NCI-H1694 (cell line): ENCODE measurements around the gene ALK.

Experiments
- DNase-seq: peaks from one replicate; lab custom pipeline; 2025; lab: John Stamatoyannopoulos, UW

The ALK gene

DNA sequence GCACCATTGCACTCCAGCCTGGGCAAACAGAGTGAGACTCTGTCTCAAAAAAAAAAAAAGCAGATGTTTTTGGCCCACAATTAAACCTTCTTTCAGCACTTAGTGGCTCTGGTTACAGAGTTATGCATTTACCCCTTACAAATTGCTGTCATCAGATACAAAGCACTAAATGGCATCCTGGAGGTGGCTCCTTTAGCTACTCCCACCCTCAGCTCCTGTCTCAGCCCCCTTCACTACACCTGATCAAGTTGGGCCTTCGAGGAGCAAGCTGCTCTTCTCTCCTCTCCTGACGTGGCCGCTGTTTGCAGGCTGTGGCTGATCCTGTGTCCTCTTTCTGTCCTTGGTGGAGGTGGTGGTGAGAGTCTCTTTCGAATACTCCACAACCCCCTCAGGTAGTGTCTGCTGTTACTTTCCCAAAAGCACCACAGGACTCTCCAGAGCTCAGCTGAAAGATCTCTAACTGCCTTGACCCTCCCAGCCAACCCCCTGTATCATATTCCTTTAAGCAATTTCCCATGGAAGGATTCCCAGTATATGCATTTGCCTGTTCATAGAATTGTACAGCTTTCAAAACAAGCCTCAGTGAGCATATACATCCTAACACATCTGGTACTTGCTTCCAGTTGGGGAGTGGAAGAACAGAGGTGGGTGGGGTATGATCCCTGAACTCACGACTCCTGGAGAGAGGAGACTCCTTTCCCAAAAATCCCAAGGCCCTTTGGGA lies 520.3 kb downstream of the ALK start:
- no peak for DNase-seq

DNA sequence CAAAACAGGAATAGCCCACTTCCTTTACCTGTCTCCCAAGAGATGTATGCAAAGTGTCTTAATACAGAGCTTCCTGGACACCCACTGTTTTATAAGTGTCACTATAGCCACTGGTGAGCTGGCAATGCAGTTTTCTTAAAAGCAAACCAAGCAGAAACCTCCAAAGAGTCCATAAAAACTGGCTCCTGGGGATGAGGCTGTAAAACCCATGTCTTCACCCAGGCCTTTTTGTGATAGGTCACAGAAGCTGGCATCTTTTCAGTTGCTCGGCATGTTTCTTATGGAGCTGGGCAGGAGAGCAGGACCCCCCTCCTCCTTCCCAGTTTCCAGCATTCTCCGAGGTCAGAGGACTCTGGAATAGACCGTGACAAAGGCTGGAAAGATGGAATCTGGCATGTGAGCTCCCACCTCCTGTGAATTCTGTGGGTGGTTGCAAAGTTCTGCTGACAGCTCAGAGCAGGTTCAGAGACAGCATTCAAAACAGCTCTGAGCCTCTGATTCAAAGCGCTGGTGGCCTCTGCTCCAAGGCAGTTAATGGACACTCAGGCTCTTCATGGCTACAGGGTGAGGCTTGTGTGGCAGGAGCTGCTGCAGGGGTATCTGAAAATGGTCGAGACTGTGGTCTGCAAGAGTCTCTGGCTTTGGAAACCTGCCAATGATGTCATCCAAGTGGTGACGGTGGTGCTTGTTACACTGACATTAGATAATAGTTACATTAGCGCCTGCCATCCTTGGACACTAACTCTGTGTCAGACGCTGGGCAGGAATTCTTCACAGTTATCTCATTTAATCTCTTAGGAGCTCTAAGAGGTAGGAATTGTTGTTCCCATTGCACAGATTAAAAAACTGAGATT lies 522.8 kb downstream of the ALK start:
- DNase-seq: no peak

DNA sequence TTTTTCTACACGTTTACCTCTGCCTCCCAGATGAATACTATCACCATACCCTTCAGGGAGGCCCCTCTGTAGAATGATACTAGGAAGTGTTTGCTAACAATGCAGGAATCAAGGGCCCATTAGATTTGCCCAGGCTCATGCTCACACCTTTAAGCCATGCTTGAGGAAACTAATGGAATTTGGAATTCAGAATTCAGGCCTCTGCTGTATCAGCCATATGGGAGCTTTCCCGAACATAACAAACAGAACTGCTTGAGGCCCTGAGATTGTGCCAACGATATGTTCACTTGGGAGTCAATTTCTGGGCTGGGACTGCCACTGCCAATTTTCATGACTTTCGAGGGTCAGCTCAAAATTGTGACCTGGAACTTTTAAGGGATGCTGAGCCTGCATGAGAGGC lies 523.7 kb downstream of the ALK start:
- DNase-seq: peak; percentile 51

DNA sequence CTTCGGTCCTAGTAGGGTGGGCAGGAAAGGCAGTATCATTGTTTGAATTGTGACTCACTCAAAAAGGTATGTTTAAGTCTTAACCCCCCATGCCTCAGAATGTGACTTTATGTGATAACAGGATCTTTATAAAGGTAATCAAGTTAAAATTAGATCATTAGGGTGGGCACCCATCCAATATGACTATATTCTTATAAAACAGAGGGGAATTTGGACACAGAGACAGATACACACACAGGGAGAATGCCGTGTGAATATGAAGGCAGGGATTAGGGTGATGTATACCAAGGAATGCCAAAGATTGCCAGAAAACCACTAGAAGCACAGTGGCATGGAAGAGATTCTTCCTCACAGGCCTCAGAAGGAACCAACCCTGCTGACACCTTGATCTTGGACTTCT lies 524.3 kb downstream of the ALK start:
- no peak for DNase-seq

DNA sequence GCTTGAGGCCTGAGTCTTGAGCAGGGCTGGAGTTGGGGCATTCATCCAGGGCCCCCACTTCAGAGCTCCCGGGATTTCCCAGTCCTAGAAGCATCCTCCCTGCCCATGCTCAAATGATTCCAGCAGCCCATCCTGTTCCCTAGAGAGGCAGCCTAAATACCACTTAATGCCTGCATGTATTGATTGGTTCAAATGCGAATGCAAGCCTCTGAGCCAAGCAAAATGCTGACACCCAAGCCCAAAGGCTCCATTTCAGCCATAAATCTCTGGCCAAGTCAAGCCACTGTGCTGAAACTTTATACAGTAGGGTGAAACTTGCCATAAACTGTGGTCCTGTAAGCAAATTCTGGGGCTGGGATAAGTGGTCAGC lies 526.4 kb downstream of the ALK start:
- no peak for DNase-seq

DNA sequence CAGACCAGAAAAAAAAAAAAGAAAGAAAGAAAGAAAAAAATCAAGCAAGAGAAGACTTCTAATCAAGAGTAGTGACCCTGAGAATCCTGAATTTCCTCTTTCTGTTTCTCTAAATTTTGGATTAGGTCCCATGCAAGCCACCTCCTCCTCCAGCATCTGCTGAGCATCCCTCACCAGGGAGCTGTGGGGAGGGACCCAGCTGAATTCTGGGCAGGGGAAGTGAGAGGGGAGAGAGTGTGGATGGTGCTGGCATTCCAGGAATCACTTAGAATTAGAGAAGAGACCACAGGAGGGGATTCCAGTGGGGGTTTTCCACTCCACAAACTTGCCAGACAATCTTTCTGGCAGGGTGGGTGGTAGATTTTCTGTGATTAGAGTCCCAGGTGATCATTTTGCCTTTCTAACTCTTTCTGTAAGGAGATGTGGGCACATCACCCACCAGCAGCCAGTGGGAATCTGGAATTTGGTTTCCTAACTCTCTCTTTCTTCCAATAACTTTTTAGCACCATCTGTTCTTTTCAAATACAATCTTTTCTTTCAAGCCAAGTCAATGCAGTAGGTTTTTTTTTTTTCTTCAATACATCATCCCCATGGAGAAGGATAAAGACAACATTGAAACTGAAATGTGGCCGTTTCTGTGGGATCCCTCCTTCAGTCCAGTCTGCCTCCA lies 526.9 kb downstream of the ALK start:
- no peak for DNase-seq

DNA sequence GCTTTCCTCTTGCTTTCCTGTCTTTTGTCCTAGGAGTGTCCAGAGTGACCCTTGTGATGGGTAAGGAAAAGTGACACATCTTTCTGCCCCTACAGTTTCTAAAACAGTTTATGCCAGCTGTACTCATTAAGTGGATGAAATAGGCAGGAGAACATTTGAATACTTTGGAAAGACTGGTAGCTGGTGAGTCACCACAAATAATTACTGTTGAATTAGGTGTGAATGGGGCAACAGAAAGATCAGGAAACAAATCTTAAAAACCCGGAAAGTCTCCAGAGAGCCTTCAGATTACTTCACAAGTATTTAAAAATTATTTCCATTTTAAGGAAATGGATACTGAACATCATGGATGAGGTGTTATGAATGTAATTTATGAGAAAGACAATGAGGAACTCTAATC lies 527.7 kb downstream of the ALK start:
- DNase-seq: no peak

DNA sequence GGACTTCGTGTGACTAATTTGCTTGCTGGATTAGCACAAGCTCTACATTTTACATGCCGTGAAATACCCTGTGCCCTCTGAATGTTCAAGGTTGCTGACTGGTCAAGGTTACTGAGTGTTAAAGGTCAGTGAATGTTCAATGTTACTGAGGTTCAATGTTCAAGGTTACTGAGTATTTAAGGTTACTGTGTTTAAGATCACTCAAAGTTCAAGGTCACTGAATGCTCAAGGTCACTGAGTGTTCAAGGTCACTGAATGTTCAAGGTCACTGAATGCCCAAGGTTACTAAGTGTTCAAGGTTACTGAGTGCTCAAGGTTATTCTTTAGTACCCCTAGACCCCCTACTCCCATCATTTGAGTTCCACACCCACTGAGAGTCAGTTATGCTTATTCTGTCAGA lies 528.6 kb downstream of the ALK start:
- DNase-seq: no peak

DNA sequence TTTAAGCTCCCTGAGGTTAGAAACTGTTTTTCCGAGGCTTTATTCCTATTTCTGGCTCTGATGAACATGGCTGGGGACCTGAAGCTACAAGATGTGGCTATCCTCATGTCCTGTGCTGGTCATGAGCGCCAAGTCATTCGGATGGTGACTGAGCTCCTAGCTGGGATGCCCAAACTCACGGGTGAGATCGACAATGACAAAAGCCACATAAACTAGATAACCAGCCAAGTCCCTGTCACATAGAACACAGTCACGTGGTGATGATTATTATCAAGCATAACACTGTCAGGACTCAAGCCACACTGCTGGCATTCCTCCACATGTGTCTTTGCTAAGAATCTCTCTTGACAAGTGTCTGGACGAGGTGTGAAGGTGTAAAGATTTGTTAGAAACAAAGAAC lies 531.2 kb downstream of the ALK start:
- DNase-seq: no peak

DNA sequence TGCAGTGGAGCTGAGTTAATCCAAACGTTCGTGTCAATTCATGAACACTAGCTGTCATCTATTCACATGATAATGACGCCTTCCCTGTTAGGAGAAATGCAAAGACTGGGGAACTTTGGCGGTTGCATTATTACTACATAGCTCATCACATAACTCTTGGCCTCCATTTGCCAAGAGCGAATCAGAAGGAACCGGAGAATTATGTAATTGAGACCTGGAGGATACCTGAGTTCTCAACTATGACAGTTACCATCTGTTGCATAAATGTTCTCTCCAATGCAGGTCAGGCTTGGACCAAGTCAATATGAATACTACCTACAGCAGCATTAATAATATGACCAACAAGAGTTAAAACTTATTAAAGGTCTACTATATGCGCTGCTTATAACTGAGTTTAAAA lies 531.7 kb downstream of the ALK start:
- DNase-seq: no peak

DNA sequence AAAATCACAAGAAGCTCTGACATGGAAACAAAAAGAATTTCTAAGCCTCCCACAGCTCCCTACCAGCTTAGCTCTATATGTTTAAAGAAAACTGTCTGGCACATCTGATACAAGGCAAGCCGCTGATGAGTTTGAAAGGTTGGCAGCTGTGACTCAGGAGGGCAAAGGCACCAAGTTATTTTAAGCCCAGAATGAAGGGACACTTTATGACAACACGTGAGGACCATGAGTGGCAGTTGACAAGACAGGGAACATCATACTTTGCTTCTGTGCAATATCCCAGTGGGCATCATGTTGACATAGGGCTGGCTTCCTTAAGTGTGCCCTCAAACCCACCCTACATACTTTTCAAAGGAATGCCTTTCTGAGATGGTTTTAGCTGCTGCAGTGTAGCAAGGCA lies 533.3 kb downstream of the ALK start:
- DNase-seq: no peak

DNA sequence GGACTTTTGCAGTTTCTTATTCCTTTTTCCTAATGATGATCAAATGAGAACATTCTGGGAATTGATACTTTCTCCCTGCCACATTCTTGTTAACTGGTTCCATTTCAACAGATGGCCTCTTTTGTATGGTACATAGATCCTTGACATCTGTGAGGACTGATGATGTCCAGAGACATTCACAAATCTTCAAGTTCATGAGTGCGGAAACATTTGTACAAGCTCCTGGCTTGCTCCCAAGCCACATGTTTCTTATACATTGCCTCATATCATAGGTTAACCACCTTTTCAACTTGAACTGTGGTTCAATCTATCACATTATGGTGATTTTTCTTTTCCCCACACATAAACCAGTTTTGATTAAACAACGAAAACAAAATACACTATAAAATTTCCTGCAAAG lies 538.9 kb downstream of the ALK start:
- no peak for DNase-seq

DNA sequence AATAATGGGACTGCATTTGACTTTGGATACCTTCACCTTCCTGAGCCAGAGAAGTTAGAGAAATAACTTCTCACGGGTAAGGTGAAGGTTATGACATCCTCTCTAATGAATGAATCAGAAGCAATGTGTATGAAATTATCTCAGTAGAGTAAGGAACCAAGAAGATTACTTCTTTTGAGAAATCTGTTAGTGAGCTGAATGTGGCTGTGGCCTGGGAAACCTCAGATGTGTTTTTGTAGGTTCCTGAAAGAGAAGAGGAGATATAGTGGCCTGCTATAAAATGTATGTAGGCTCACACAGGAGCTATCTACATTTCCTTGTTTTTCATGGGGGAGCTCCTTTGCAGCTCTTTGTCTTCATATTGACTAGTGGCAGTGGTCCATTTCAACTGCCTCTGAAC lies 543.6 kb downstream of the ALK start:
- no peak for DNase-seq

DNA sequence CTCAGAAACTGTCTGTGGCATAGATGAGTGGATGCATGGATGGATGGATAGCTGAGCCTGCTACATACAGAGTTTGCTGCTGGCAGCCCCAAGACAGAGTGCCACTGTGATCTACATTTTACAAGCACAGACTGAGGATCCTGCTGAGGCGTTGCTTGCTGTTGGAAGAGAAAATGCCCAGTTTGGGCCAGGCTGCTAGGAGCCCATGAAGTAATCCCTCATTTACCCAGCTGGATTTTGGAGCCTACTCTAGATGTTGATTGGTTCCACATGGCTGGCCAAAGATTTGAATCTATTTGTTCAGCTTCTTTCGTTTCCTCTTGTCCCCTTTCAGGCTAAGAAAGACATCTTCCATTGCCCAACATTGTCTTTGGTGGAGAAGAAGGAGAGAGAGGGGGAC lies 544.8 kb downstream of the ALK start:
- no peak for DNase-seq

DNA sequence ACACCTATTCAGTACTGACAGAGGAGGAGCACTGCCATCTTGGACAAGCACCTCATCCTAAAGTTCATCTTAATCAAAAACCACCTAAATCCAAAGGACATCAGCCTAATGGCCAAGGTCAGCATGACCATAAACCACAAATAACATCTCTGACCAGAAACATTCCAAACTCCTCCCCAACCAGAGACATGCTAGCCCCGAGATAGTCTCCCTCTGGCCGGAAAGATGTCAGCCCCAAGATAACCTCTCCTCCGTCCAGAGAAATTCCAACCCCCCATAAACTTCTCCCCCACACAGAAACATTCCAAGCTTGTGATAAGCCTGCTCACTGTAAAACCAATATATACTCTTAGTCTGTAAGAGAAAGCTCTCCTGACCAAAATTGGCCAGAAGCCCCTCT lies 545.5 kb downstream of the ALK start:
- no peak for DNase-seq

DNA sequence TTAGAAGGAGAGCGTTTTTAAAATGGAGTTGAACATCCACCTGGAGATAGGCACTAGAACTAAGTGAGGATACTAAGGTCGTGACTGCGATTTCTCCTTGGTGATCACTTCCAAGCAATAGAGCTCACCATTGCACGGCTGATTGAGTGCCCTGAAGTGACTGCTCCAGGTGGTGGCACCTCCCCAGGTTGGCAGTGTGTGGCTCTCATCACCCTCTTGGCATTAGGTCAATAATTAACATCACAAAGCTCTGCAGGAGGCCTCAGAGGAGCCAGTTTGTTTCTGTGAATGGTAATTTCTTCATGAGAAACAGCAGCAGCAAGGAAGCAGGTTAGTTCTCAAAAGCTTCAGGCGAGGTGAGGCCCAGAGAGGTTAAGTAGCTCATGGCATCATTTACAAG lies 546.6 kb downstream of the ALK start:
- DNase-seq: no peak

DNA sequence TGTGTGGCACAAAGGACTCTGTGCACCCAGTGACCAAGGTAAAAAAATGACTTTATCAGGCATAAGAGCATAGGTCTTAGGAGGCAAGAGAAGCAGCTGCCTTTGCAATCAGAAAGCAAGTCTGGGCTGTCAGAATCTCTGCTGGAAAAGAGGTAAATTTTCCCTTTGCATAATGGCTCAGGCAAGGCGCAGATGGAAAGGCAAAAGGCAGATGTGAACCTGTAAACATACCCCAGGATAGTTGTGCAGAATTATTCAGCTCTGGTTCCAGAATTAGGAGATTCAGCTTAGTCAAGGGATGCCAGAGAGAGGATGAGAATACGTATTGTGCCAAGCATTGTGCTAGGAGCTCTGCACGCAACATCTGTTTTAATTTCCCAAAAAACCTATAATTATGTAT lies 547.5 kb downstream of the ALK start:
- DNase-seq: no peak

DNA sequence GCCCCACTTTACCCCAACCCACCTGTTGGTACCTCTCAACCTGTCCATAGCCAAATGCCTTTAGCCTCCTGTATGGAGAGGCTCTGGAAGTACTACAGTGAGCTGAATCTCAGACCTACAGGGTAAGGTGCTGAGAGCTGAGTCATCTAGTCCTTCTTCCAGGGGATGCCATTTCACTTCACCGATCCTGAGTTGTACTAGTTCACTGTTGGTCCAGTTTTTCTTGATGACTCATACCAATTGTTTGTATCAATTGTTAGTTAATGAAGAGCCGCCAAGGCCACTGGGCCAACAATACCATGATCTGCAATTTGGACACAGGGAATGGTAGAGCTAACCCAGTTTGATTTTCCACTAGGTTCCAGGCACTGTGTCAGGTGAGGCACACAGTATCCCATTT lies 549.2 kb downstream of the ALK start:
- DNase-seq: no peak

DNA sequence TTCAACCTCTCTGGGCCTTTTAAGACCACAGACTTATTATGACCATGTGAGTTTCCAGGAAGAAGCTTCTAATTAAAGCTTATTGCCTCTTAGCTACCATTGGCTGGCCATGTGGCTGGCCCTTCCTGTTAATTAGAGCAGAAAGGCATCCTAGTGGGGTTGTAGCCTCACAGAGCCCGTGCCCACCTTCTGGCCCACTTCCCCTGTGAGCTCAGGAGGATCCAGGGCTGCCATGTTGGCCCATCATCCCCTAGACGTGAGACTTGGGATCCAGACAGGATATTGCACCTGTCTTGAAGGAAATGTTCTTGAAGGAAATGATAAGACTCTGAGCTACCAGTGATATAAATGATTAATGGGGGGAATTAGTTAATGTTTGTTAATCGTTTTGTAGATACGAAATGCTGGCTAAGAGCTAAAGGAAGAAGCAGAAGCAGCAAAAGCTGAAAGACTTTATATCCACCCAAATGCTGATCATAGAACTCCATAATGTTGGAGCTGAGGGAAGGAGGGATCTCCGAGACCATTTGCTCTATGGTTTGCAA lies 550.7 kb downstream of the ALK start:
- DNase-seq: no peak

DNA sequence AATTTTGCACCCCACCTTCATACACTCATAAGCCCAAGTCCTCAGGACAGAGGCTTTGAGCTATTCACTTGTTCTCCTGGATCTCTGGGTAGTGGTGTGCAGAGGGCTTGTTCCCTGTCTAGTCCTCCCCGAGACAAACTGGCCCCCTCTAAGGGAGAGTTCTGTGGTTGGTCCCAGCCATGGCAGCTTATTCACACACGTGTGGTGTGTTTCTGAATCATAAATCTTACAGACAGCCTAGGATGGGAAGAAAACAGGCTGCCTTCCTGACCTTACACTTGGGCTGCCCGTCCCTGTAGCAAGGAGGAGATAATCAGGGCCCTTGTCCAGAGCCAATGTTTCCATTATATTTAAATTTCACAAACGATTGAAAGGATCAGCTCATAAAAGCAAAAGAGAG lies 551.2 kb downstream of the ALK start:
- DNase-seq: no peak

DNA sequence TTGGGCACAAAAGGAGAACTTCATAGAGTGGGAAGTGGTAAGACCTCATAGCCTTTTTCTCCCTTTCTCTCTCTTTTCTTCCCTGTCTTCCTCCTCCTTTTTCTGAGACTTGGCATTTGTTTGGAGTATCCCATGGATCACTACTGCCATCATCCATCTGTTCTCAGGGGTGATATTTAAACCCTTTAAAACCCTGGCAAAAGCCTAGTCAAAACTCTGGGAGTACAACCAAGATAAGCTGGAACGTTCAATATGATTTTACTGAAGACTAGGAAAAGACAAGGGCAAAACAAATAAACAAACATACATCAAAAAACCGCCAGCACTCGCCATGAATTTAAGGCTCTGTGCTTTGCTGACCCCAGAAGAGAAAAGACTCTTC lies 552.7 kb downstream of the ALK start:
- DNase-seq: no peak

DNA sequence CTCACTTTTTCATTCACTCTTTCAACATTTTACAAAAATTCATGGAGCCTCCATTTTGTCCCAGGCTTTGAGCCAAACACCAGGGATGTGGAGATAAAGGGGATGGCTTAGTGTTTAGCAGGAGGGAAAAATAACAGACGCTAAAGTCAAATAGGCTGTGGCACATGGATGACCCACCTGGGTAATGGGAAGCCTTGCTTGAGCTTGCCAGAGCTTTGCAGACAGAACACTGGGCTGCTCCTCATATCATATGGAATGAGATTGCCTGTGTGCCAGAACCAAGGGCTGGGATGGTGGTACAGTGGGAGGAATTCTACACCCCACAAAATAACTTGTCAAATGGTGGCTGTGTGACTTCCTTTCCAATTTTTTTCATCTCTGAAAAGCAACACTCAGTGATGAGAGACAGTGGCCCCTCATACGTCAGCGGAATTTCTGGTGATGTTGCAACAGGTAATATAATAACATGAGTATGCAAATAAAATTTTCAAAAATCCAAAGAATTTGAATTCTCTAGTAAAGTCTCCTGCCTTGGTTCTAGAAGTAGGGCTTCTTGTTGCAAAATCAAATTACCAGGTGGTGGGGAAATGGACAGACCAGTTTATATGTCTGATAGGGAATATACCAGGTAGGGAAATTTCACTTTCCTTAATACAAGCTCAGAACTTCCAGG lies 553.3 kb downstream of the ALK start:
- no peak for DNase-seq
